NCI-H1048 (cell line): ENCODE results near the gene TNNI2.

Experiments used
- DNase-seq: peaks from one replicate; lab custom pipeline; 2025; lab: John Stamatoyannopoulos, UW

TNNI2 gene

GRCh38 chr11:1888811-1889210 is 50.0 kb downstream of the TNNI2 start:
- no peak for DNase-seq

GRCh38 chr11:1889224-1889930 is 50.6 kb downstream of the TNNI2 start:
- DNase-seq: no peak

- no peak for DNase-seq
Observed at GRCh38 chr11:1889941-1890855, 51.4 kb downstream of the TNNI2 start.
